COR-L47 (cell line): ENCODE data around the gene S100A7.
"Not testable (repeated sequence)": the region's sequence is repeated elsewhere in the genome, so short reads cannot be mapped to it uniquely, and the experiment has no call there.

Experiments
- DNase-seq: peaks from one replicate; lab custom pipeline; 2025; lab: John Stamatoyannopoulos, UW

The S100A7 gene

GRCh38 chr1:153431002-153431401 lies 29.4 kb downstream of the S100A7 start:
- DNase-seq: no peak

- DNase-seq: no peak
Measured at GRCh38 chr1:153430561-153430960, 29.9 kb downstream of the S100A7 start.

GRCh38 chr1:153430166-153430553 lies 30.3 kb downstream of the S100A7 start:
- no peak for DNase-seq

- peak; percentile 70 for DNase-seq
Measured at GRCh38 chr1:153429266-153430165, 30.9 kb downstream of the S100A7 start.

- DNase-seq: peak; percentile 36
Measured at GRCh38 chr1:153428791-153429190, 31.7 kb downstream of the S100A7 start.

- DNase-seq: no peak
Measured at GRCh38 chr1:153428073-153428638, 32.3 kb downstream of the S100A7 start.

- DNase-seq: no peak
Measured at GRCh38 chr1:153426809-153427208, 33.6 kb downstream of the S100A7 start.

- DNase-seq: no peak
Measured at GRCh38 chr1:153422450-153423068, 37.9 kb downstream of the S100A7 start.

GRCh38 chr1:153420306-153420705 lies 40.1 kb downstream of the S100A7 start:
- DNase-seq: no peak

- DNase-seq: not testable (repeated sequence)
Measured at GRCh38 chr1:153419436-153419793, 41.0 kb downstream of the S100A7 start.

- DNase-seq: not testable (repeated sequence)
Measured at GRCh38 chr1:153418758-153419435, 41.6 kb downstream of the S100A7 start.

GRCh38 chr1:153417136-153417888 lies 43.1 kb downstream of the S100A7 start:
- no peak for DNase-seq

- no peak for DNase-seq
Measured at GRCh38 chr1:153415850-153416570, 44.4 kb downstream of the S100A7 start, which contains the start of gene S100A7A. TSS of gene S100A7A (plus strand) at chr1:153416520. CDS start at chr1:153418083, 1,563 bp downstream.

GRCh38 chr1:153413961-153414360 lies 46.5 kb downstream of the S100A7 start:
- not testable (repeated sequence) for DNase-seq
